ENCODE data around the gene ITPRIPL1.

- no peak for TF ChIP-seq CTCF (IDR thresholded peaks at IDR 0.05; ENCODE audit: low read depth, low read length)
- TF ChIP-seq, protein P1, sequence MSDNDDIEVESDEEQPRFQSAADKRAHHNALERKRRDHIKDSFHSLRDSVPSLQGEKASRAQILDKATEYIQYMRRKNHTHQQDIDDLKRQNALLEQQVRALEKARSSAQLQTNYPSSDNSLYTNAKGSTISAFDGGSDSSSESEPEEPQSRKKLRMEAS (IDR thresholded peaks at IDR 0.05; ENCODE audit: low read depth, low read length): no peak
- TF ChIP-seq POLR2A (IDR thresholded peaks at IDR 0.05; ENCODE audit: extremely low read depth, insufficient read length): no peak
These were observed 28.5 kb downstream of the ITPRIPL1 start for GRCh38 chr2:96353606-96354101.

Measured in NB4 (cell line).